GM19395 (cell line): Measurements from ENCODE around the gene STXBP3.

Experiments used
- ATAC-seq: cut with Tn5 transposase; IDR thresholded peaks from one replicate; pipeline ENCODE4 v1.9.1; 2021; ENCODE audit warnings: mild to moderate bottlenecking, moderate library complexity; ENCODE audit not compliant: unreplicated experiment

The STXBP3 gene

DNA sequence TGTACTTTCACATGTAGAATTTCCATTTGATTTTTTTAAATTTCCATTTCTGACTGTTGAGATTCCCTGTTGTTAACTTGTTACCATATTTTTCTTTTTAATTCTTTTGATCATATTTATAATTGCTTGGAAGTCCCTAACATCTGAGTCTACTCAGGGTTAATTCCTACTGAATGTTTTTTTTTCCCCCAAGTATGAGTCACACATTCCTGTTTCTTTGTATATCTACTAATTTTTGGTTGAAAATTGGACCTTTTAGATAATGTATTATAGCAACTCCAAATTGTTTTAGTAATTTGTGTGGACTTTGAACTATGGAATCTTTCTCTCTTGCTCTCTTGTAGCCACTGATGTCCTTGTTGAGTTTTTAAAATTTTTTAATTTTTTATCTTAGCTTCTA, 54.6 kb downstream of the STXBP3 start:
- no peak for ATAC-seq

DNA sequence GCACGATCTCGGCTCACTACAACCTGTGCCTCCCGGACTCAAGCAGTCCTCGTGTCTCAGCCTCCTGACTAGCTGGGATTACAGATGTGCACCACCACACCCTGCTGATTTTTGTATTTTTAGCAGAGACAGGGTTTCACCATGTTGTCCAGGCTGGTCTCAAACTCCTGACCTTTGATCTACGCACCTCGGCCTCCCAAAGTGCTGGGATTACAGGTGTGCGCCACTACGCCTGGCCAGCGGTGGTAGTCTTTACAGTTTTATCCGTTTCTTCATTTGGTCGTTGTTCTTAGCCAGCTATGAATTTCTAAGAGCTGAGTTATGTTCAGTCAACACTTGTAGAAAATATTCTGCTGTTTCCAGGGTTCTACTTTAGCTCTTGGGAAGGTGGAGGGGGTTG, 57.1 kb downstream of the STXBP3 start:
- no peak for ATAC-seq

DNA sequence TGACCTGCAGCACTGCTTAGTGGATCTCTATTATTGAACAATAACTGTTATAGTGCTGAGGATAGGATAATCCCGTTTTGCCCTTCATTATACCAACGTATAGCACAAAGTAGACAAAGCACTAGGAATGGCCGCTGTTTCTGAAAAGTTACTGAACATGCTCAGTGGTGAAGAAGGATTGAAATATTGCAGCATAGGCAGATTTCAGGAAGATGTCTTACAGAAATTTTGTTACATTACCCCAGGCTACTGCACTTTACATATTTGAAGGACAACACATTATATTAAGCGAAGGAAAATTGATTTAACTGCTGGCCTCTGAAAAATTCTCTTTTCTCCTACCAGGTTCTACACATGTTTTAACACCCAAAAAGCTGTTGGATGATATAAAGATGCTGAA, 62.0 kb downstream of the STXBP3 start:
- no peak for ATAC-seq

GRCh38 chr1:108811611-108812010, 65.1 kb downstream of the STXBP3 start:
- ATAC-seq = no peak

GRCh38 chr1:108813326-108813725, 66.9 kb downstream of the STXBP3 start:
- no peak for ATAC-seq

DNA sequence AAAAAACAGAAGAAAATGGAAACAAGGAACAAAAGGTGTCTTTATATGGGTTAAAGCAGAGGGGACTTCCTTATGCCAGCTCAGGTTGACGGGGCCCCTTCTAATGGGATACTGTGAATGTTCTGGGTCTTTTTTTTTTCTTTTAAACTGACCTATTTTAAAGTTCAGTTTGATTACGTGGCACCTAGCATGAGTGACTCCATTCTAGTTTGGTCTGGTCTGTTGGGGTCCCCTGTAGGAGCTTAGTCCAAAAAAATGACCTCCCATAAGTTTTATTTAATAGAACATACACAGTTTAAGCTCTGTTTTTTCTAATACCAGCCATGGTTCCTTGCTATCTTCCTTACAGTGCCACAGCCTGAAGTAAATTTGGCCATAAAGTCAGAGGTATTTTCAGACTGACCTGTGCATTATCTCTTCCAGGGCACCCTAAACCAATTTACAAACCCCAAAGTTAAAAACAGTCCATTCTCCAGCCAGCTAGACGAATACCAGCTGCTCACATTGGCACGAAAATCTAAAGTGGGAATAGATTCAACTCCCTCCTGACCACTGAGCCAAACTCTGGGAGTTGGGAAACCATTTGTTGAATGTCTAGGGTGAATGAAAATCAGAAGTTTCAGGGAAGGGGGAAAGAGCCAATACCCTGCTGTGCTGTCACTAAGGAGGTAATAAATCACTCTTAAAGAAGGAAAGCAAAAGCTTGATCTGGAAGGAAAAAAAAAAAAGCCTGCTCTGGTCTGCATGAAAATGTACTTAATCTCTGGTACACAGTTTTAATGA, 68.1 kb downstream of the STXBP3 start:
- no peak for ATAC-seq

- no peak for ATAC-seq
Measured at GRCh38 chr1:108815566-108815965, 69.1 kb downstream of the STXBP3 start.

- no peak for ATAC-seq
Measured at GRCh38 chr1:108816049-108816893, 69.8 kb downstream of the STXBP3 start.

- ATAC-seq = no peak
Measured at GRCh38 chr1:108817016-108817415, 70.5 kb downstream of the STXBP3 start.

GRCh38 chr1:108817811-108818210, 71.3 kb downstream of the STXBP3 start:
- ATAC-seq = no peak

GRCh38 chr1:108819878-108820277, 73.4 kb downstream of the STXBP3 start:
- no peak for ATAC-seq

- ATAC-seq = no peak
Measured at GRCh38 chr1:108823632-108824031, 77.2 kb downstream of the STXBP3 start.

- no peak for ATAC-seq
Measured at GRCh38 chr1:108824051-108824450, 77.6 kb downstream of the STXBP3 start.

DNA sequence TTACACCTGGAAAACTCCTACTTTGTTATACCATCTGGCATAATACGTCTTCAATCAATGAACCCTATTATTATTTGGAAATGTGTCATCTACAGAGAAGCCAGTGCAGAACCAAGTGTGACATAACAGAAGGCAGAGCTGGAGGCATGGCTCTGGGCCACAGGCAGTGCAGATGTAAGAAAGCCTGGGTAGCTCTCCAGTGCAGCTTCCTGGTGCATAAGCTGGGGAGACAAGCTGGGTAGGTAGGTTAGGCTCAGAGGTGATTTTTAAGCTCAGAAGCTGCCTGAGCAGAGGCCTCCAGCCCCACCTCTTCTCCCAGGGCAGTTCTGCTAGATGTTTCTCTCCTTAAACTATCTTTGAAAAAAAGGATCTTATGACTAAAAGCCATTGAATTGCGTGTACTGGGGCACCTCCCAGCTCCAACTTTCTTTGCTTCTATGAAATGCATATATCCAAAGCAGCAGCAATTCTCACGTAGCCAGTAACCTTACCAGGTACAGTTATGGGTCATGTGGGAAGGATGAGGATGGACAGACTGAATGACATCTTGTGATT, 79.7 kb downstream of the STXBP3 start:
- ATAC-seq = no peak

DNA sequence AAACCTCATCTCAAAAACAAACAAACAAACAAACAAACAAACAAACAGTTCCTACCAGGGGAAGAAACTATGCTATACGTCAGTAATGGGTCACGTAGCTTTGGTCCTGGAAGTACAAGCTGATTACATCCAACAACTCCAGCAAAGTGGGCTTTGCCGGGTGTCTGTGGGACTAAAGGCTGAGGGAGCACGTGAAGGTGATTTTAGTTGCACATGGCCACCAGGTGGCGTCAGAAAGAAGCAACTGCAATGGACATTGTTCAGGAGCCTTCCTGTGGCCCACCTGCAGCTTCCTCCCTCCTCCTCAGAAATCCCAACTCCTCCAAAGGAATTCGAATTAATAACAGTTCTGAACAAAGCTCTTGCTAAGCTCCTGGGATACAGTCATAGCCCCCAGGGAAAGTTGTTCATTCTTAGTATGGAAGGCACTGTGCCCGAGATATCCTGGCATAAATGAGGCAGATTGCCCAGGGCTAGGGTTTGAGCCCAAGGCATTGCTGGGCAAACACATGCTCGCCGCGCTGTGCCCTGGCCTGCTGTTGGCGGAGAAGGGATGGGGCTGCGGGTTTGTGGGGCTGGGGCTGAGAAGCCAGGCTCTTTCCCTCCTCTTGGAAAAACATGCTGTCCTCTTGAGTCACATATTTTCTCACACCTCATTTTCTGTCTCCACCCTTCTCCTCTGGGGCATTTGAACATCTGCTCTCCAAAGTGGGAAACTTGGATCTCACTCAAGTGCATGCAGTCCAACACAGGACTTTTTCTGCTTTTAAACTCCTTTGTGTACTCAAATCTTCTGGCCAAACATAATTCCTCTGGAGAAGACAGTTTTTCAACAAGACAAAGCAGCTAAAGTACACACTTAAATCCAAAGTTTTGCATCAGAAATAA, 81.8 kb downstream of the STXBP3 start:
- ATAC-seq = no peak

- no peak for ATAC-seq
Measured at GRCh38 chr1:108829498-108829916, 83.0 kb downstream of the STXBP3 start.

DNA sequence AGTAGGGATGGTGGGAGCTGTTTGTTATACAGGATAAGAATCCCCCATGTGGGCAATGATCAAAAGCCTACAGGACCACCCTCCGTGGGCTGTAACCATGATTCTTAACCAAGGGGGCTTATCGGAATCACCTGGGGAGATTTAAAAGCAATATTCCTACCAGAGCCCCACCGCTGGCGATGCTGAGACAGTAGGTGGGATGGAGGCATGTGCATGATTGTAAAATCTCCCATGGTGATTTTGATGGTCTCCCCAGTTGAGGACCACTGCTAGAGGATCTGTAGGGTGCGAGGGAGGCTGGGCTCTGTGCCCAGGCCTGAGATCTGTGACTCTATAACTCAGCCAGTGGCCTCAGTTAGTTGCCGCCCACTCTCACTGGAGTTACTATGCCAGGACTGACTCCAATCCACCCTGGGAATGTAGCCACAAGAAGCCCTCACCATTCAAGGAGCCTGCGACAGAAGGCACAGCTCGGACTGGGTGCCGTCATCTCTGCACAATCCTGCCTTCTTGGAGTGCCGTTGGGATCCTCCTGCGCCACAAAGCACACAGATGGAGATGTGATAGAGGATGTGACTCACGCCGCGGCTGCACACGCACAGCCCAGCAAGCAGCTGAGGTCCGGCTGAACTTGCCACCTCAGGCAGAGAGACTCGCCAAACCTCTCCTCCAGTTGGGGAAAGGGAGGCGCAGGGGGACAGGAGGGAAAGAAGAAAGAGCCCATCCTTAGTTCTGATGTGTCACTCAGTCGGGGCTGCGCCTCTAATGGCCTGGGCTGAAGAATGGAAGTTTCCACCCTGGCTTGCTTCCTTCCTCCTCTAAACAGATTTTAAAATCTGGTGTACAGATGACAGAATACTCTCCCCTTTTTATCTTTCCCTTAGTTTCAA, 83.9 kb downstream of the STXBP3 start:
- no peak for ATAC-seq

DNA sequence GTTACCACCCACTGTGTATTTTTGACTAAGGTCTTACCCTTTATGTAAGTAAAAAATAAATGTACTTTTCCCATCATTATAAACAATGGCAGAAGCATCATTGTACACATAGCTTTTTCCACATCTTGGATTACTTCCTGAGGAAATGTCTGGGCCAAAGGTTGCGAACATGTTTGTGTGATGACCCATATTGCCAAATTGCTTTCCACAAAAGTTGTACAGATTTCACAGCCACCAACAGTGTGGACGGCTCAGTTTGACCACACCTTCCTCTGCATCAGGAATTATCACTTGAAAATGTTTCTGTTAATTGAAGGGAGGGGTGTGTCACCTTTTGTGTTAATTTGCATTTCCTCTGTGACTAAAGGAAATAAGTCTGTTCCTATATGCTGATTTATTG, 84.8 kb downstream of the STXBP3 start:
- no peak for ATAC-seq

DNA sequence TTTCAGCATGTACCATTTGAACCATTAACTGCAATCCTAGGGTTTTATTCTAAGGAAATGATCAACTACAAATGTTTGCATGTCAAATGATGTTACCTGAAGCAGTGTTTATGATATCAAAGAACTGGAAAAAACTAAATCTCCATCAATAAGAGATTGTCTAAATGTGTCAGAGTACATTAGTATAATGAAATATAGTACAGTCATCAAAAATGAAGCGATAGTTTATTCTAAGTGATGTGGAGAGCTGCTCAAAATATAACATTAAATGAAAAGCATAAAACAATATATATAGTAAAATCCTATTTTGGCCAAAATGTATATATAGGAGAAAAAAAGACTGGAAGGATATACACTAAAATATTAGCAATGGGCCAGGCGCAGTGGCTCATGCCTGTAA, 86.5 kb downstream of the STXBP3 start:
- no peak for ATAC-seq

DNA sequence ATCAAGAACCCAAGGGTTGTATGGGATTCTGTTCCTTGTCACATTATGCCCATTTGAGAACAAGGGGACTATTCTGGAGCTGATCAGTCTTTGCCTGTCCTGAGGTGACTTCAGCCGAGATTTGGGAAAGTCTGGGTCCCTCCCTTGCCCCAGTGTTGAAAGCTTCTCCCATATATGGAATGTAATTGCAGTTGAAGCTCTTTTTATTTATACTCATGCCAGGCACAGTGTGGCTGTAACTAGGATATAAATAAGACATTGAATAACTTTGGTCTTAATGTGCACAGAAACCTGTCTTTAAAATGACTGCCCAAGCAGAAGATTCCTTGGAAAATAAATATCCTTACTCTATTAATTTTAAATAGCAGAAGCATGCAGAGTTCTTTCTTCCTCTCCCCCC, 95.2 kb downstream of the STXBP3 start:
- no peak for ATAC-seq
